Testis (tissue), 2 donors: ENCODE data around the gene CEACAM6.
"Not testable (repeated sequence)": the region's sequence is repeated elsewhere in the genome, so short reads cannot be mapped to it uniquely, and the experiment has no call there.

ENCODE experiments used
- POLR2A ChIP-seq: fragments of 450-650 bp; IDR thresholded peaks from one replicate; pipeline ENCODE4 v1.6.1; 2017; ENCODE audit warnings: antibody characterized with exemption, mild to moderate bottlenecking, moderate library complexity
- TF ChIP-seq, protein P1 (sequence below), 3 experiments: fragments of 450-650 bp in 2 of 3; fragments of 200-600 bp in 1 of 3; sonication (generic) in 1 of 3; IDR thresholded peaks; one replicate each; pipeline ENCODE4 v1.5.1; 2016 to 2019; ENCODE audit warnings: antibody characterized with exemption in 3 of 3, mild to moderate bottlenecking in 2 of 3, moderate library complexity in 1 of 3

DNA sequence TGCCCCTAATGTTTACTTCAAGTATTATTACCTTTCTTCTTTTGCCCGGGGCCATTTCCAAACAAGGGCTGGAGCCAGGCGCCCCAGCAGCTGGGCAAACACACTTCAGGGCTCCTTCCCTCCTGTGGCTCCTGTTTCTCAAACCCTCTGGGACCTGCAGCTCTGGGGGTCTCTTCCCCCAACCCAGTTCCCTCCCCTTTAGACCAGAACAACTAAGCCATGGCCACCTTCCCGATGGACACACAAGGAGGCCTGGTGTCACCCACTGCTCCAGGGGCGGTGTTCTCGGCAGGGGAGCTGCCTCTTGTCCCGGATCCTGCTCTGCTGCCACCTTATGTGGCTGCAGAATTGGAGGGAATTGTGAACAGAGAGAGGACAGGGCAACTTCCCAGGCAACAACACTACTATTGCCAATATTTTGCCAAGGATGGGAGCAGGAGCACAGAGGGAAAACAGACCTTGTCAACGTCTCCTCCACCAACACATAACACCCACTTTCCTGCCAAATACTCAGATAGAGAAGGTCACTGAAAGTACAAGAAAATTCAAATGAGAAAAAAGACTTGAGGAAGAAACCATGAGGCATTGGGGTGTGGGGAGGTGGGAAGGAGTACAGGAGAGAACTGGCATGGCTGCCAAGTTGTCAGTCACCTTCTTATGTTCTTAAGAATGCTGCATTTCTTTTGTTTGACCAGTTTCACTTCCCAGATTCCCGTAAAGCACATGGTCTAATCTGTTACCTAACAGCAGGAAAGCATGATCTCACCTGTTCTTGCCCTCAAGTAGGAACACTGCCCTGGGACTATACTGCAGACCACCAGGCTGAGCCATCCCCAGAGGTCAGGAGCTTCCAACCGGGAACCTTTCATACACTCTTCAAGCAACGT lies 4.8 kb upstream of the CEACAM6 start:
- TF ChIP-seq, protein P1, sequence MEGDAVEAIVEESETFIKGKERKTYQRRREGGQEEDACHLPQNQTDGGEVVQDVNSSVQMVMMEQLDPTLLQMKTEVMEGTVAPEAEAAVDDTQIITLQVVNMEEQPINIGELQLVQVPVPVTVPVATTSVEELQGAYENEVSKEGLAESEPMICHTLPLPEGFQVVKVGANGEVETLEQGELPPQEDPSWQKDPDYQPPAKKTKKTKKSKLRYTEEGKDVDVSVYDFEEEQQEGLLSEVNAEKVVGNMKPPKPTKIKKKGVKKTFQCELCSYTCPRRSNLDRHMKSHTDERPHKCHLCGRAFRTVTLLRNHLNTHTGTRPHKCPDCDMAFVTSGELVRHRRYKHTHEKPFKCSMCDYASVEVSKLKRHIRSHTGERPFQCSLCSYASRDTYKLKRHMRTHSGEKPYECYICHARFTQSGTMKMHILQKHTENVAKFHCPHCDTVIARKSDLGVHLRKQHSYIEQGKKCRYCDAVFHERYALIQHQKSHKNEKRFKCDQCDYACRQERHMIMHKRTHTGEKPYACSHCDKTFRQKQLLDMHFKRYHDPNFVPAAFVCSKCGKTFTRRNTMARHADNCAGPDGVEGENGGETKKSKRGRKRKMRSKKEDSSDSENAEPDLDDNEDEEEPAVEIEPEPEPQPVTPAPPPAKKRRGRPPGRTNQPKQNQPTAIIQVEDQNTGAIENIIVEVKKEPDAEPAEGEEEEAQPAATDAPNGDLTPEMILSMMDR (IDR thresholded peaks at IDR 0.05), result not testable (repeated sequence)
- not testable (repeated sequence) for TF ChIP-seq POLR2A
